ENCODE measurements around the gene SCN9A.

GRCh38 chr2:166223298-166223697, 152.4 kb downstream of the SCN9A start:
- TF ChIP-seq ZFX (IDR thresholded peaks at IDR 0.05) (no peak), POLR2A (IDR thresholded peaks at IDR 0.05; ENCODE audit: borderline replicate concordance, extremely low read depth, insufficient read depth, insufficient read length) (no peak), POLR2AphosphoS5 (IDR thresholded peaks at IDR 0.05; ENCODE audit: low read depth, low read length) (no peak), CTCF (IDR thresholded peaks at IDR 0.05 in 2 of 3, conservative IDR thresholded peaks at IDR 0.05 in 1 of 3; ENCODE audit: borderline replicate concordance in 1 of 3, insufficient read depth in 1 of 3, low read depth in 2 of 3, low read length in 2 of 3) (no peak), EZH2 (IDR thresholded peaks at IDR 0.05) (no peak), RAD21 (IDR thresholded peaks at IDR 0.05; ENCODE audit: low read depth) (no peak), ATF3 (IDR thresholded peaks at IDR 0.05) (no peak), CEBPB (IDR thresholded peaks at IDR 0.05; ENCODE audit: low read depth) (no peak)
